NCI-H446 (cell line): ENCODE measurements around the gene USP22.

Source experiments
- DNase-seq, 2 experiments: peaks; one replicate each; lab custom pipeline; 2025; lab: John Stamatoyannopoulos, UW

The USP22 gene

DNA sequence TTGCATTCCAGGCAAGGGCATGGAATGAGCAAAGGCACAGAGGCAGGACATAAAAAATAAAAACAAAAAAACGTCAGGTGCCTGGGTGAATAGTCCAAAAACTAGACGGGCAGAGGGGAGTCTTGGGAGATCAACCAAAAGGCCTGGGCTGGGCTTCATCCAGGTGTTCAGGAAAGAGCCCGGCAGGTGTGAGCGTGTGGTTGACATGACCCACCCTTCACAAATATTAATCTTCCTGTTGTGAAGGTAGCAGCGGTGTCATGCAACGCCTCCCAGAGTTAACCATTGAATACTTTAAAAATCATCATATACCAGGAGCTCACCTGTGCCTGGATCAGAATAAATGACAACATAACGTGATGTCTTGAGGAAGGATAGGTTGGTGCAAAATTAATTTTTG is 90.6 kb downstream of the USP22 start:
- DNase-seq: no peak
